Fibroblast of mammary gland (primary cell): ENCODE results near the gene JAKMIP1.

Experiments
- DNase-seq: peaks from one replicate; pipeline ENCODE4 v3.0.0-alpha.2; 2010; ENCODE audit warnings: low read depth
- H3K4me3 ChIP-seq: 2 replicates; pipeline ENCODE4 v1.5.1; 2011; ENCODE audit warnings: low read depth, mild to moderate bottlenecking, low read length, moderate library complexity; ENCODE audit not compliant: control insufficient read depth
- TF ChIP-seq, protein P1 (sequence below): conservative IDR thresholded peaks from 2 replicates; pipeline ENCODE4 v1.5.1; 2011; ENCODE audit warnings: low read depth, low read length, inconsistent platforms; ENCODE audit not compliant: control insufficient read depth, insufficient read depth

JAKMIP1 gene

DNA sequence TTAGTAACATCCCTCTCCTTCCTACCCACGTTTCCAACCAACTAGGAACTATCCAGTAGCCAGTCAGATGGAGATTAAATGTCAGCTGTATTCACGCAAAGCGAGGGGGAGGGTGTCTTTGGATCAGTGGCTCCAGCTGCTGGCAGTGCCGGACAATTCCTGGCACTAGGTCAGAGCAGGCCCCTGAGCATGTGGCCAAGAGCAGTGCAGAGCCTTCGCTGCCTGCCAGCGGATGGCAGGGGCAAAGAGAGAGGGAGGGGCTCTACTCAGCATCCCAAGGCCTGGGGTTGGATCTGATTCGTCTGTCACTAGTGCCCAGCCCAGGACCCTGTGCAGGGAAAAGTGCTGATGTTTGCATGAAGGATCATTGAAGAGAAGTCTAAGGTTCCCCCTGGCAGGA is 28.7 kb upstream of the JAKMIP1 start:
- TF ChIP-seq, protein P1, sequence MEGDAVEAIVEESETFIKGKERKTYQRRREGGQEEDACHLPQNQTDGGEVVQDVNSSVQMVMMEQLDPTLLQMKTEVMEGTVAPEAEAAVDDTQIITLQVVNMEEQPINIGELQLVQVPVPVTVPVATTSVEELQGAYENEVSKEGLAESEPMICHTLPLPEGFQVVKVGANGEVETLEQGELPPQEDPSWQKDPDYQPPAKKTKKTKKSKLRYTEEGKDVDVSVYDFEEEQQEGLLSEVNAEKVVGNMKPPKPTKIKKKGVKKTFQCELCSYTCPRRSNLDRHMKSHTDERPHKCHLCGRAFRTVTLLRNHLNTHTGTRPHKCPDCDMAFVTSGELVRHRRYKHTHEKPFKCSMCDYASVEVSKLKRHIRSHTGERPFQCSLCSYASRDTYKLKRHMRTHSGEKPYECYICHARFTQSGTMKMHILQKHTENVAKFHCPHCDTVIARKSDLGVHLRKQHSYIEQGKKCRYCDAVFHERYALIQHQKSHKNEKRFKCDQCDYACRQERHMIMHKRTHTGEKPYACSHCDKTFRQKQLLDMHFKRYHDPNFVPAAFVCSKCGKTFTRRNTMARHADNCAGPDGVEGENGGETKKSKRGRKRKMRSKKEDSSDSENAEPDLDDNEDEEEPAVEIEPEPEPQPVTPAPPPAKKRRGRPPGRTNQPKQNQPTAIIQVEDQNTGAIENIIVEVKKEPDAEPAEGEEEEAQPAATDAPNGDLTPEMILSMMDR, result no peak
- no peak overlapping the region for H3K4me3 ChIP-seq
- no peak for DNase-seq

DNA sequence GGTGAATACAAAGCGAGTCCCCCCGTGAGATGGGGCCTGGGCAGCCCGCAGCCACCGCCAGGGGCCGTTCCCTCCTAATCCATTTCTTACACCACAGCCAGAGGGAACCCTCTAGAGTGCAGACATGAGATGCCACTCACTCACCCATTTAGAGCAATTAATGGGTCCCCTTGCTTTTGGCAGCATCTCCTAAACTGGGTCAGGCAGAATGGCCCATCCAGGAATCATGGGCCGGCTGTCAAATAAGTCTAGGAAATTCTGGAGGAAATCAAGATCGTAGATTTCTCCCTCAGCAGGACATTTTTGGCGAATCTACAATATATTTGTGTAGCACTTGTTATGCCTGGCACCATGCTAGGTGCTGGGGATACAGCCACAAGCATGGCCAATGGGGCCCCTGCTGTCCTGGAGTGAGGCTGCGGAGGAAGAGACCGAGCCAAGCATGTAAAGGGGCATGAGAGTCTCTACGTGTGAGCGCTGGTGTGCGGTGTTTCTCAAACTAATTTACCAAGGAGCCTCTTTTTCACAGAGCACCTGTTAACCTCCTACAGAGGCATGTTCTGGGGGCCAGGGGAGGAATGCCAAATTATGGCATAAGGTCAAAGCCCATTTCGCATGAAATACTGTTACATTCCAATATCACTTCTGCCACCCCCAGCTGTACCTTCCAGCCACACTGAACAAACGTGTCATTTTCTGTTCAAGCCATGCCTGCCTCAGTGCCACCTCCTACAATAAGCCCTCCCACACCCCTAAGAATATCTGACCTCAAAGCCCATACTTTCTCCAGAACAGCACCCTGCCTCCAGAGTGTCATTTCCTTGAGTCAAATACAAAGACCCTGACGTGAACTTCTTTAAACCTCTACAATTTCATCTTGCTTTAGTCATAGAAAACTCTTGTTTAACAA is 28.1 kb upstream of the JAKMIP1 start:
- H3K4me3 ChIP-seq, result no peak overlapping the region
- TF ChIP-seq, protein P1, result no peak
- DNase-seq, result no peak

DNA sequence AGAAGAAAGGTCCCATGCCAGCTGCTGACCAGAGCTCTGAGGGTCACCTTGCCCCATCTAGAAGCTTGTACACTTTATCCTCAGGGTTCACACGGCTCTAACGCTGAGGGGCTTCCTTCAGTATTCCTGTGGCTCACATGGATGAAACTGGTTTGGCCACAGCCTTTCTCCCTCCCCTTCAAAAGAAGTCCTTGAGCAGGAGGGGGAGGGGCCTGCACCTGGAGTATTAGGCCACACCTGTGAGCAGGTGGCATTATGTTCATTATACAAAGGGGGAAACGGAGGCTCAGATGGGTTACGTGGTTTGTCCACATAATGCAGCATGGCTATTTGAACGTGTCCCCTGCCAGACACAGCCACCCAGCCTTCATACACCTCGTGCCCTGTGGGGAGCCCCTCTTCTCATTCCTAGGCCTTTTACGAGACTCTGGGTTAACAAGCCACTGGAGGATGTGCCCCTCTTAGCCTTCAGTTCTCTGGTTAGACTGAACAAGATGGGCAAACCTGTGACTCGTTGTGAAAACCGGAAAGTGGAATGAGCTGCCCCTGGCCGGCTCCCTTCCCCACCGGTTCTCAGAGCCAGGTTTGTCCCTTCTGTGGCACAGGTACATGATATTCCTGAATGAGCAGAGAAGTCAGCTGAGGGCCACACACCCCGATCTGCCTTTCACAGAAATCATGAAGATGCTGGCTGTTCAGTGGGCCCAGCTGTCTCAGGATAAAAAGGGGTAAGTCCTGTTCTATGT is 27.2 kb upstream of the JAKMIP1 start:
- no peak for DNase-seq
- TF ChIP-seq, protein P1, result no peak
- H3K4me3 ChIP-seq, result no peak overlapping the region

- TF ChIP-seq, protein P1, result no peak
- no peak for DNase-seq
- H3K4me3 ChIP-seq, result no peak overlapping the region
Observed at GRCh38 chr4:6226506-6226905, 26.2 kb upstream of the JAKMIP1 start.

DNA sequence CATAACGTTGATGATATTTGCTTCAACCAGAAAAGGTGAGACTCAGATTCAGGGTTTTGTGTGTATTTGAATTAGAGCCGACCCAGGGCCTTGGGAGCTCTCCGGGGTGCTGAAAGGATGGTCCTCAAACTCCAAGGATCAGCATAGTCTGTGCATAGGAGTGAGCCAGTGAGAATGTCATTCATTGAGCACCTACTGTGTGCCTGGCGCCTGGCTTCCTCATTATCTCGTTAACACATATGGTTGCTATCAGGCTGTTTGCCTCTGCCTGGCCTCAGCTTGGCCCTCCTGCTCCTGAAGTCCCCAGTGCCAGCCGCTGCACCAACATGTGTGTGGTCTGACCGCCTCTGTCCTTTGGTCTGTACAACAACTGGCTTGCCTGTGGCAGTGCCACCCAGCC is 25.1 kb upstream of the JAKMIP1 start:
- TF ChIP-seq, protein P1, result no peak
- peak; percentile 14 for DNase-seq
- H3K4me3 ChIP-seq, result no peak overlapping the region

DNA sequence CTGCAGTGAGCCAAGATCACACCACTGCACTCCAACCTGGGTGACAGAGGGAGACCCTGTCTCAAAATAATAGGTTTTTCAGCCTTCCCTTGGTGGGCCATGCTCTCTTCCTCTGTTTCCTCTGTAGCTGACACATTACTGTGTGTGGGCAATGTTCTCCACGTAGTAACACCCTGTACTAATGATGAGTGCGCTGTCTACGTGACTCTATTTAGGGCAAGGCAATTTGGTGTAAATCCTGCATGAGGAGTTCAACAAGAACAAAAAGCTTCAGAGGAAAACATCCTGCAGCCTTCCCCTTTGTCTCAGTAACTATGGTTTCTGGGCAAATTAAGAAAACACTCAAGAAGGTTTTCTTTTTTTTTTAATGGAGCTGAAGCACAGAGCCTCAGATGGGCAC is 24.4 kb upstream of the JAKMIP1 start:
- TF ChIP-seq, protein P1, result no peak
- no peak overlapping the region for H3K4me3 ChIP-seq
- no peak for DNase-seq
